Muscle layer of colon (tissue), 2 donors: Measurements from ENCODE around the gene CAPN3.
A peak's percentile ranks its signal among the peaks of the same experiment; 100 is the strongest.

Experiments used
- H3K27ac ChIP-seq: one replicate; pipeline ENCODE4 v1.7.0; 2013; ENCODE audit warnings: low read depth, mild to moderate bottlenecking, low read length, moderate library complexity
- H3K27me3 ChIP-seq, 2 donors: one replicate each; pipeline ENCODE4 v1.7.0; 2013; ENCODE audit warnings: low read length in 2 of 2, mild to moderate bottlenecking in 2 of 2; ENCODE audit not compliant: insufficient read depth in 2 of 2, control insufficient read depth in 1 of 2
- H3K36me3 ChIP-seq: one replicate; pipeline ENCODE4 v1.7.0; 2013; ENCODE audit warnings: mild to moderate bottlenecking, low read length; ENCODE audit not compliant: insufficient read depth
- H3K4me1 ChIP-seq: one replicate; pipeline ENCODE4 v1.7.0; 2013; ENCODE audit warnings: mild to moderate bottlenecking, low read length; ENCODE audit not compliant: insufficient read depth
- H3K4me3 ChIP-seq, 2 donors: one replicate each; pipeline ENCODE4 v1.7.0; 2013; ENCODE audit warnings: low read length in 2 of 2, low read depth in 1 of 2, mild to moderate bottlenecking in 1 of 2, moderate library complexity in 1 of 2
- H3K9ac ChIP-seq: one replicate; pipeline ENCODE4 v1.7.0; 2013; ENCODE audit warnings: low read length
- H3K9me3 ChIP-seq: one replicate; pipeline ENCODE4 v1.7.0; 2013; ENCODE audit warnings: mild to moderate bottlenecking, low read length
- donor health status: abdominal sarcoma.
- donor health status: Adenocarcinoma of cecum.

The CAPN3 gene

GRCh38 chr15:42421376-42421775 is 62.1 kb downstream of the CAPN3 start:
- Histone ChIP-seq H3K27me3 (no peaks in the 10 kb centered on the region), H3K9ac (no peak overlapping the region), H3K36me3 (peaks cover 75% of the 10 kb centered on the region), H3K27ac (no peak overlapping the region), H3K4me3 (no peak overlapping the region), H3K4me1 (no peaks in the 10 kb centered on the region), H3K9me3 (no peaks in the 10 kb centered on the region)

- no peak overlapping the region for H3K27ac ChIP-seq
Measured at GRCh38 chr15:42427429-42428223, 68.3 kb downstream of the CAPN3 start.

GRCh38 chr15:42444415-42445063 is 85.2 kb downstream of the CAPN3 start:
- Histone ChIP-seq H3K27me3 (no peaks in the 10 kb centered on the region), H3K27ac (no peak overlapping the region), H3K4me1 (peaks cover 2% of the 10 kb centered on the region), H3K9ac (no peak overlapping the region), H3K9me3 (no peaks in the 10 kb centered on the region), H3K36me3 (peaks cover 68% of the 10 kb centered on the region), H3K4me3 (no peak overlapping the region)

More at GRCh38 chr15:42427429-42428223, 68.3 kb downstream of the CAPN3 start:
- Histone ChIP-seq H3K4me3 (no peak overlapping the region), H3K27me3 (no peaks in the 10 kb centered on the region), H3K9me3 (no peaks in the 10 kb centered on the region), H3K4me1 (no peaks in the 10 kb centered on the region), H3K9ac (no peak overlapping the region), H3K36me3 (peaks cover 78% of the 10 kb centered on the region)

- H3K9me3 ChIP-seq = no peaks in the 10 kb centered on the region
- H3K9ac ChIP-seq = no peak overlapping the region
- peaks cover 4% of the 10 kb centered on the region for H3K4me1 ChIP-seq
- no peaks in the 10 kb centered on the region for H3K27me3 ChIP-seq
- H3K27ac ChIP-seq = no peak overlapping the region
- H3K4me3 ChIP-seq = no peak overlapping the region
- H3K36me3 ChIP-seq = peaks cover 72% of the 10 kb centered on the region
Measured at GRCh38 chr15:42445551-42445950, 86.2 kb downstream of the CAPN3 start.

GRCh38 chr15:42447599-42447998 is 88.3 kb downstream of the CAPN3 start:
- H3K27ac ChIP-seq = no peak overlapping the region
- H3K9me3 ChIP-seq = no peaks in the 10 kb centered on the region
- no peak overlapping the region for H3K4me3 ChIP-seq

GRCh38 chr15:42448281-42448680 is 89.0 kb downstream of the CAPN3 start:
- Histone ChIP-seq H3K27me3 (no peaks in the 10 kb centered on the region), H3K9ac (no peak overlapping the region), H3K4me1 (peaks cover 4% of the 10 kb centered on the region), H3K36me3 (peaks cover 76% of the 10 kb centered on the region), H3K9me3 (no peaks in the 10 kb centered on the region), H3K27ac (no peak overlapping the region), H3K4me3 (no peak overlapping the region)

More at GRCh38 chr15:42447599-42447998, 88.3 kb downstream of the CAPN3 start:
- Histone ChIP-seq H3K9ac (no peak overlapping the region), H3K36me3 (peaks cover 76% of the 10 kb centered on the region), H3K4me1 (peaks cover 4% of the 10 kb centered on the region), H3K27me3 (no peaks in the 10 kb centered on the region)

GRCh38 chr15:42449770-42450424 is 90.6 kb downstream of the CAPN3 start:
- H3K36me3 ChIP-seq = peaks cover 61% of the 10 kb centered on the region
- H3K27ac ChIP-seq = no peak overlapping the region
- H3K4me3 ChIP-seq = no peak overlapping the region
- H3K4me1 ChIP-seq = peaks cover 10% of the 10 kb centered on the region
- no peak overlapping the region for H3K9ac ChIP-seq
- no peaks in the 10 kb centered on the region for H3K9me3 ChIP-seq
- no peaks in the 10 kb centered on the region for H3K27me3 ChIP-seq

GRCh38 chr15:42450425-42450790 is 91.1 kb downstream of the CAPN3 start:
- no peak overlapping the region for H3K27ac ChIP-seq
- no peak overlapping the region for H3K9ac ChIP-seq
- peaks cover 56% of the 10 kb centered on the region for H3K36me3 ChIP-seq
- H3K27me3 ChIP-seq = no peaks in the 10 kb centered on the region
- H3K4me1 ChIP-seq = peaks cover 13% of the 10 kb centered on the region
- H3K4me3 ChIP-seq = no peak overlapping the region
- H3K9me3 ChIP-seq = no peaks in the 10 kb centered on the region

- no peaks in the 10 kb centered on the region for H3K27me3 ChIP-seq
- peaks cover 35% of the 10 kb centered on the region for H3K4me1 ChIP-seq
- no peak overlapping the region for H3K4me3 ChIP-seq
- H3K9ac ChIP-seq = no peak overlapping the region
- H3K36me3 ChIP-seq = peaks cover 29% of the 10 kb centered on the region
- no peaks in the 10 kb centered on the region for H3K9me3 ChIP-seq
- H3K27ac ChIP-seq = no peak overlapping the region
Measured at GRCh38 chr15:42453826-42454225, 94.5 kb downstream of the CAPN3 start.

- H3K9ac ChIP-seq = peak overlapping the region; percentile 14
- H3K27me3 ChIP-seq = no peaks in the 10 kb centered on the region
- H3K36me3 ChIP-seq = peaks cover 3% of the 10 kb centered on the region
- H3K27ac ChIP-seq = peak overlapping the region; percentile 91
- H3K9me3 ChIP-seq = no peaks in the 10 kb centered on the region
- H3K4me3 ChIP-seq = peak overlapping the region; percentile 23 to 28
- H3K4me1 ChIP-seq = peaks cover 31% of the 10 kb centered on the region
Measured at GRCh38 chr15:42456531-42456930, 97.2 kb downstream of the CAPN3 start.

- Histone ChIP-seq H3K9me3 (no peaks in the 10 kb centered on the region), H3K9ac (peak overlapping the region; percentile 14), H3K4me3 (peak overlapping the region; percentile 23 to 28), H3K27ac (peak overlapping the region; percentile 91), H3K4me1 (peaks cover 31% of the 10 kb centered on the region), H3K36me3 (no peaks in the 10 kb centered on the region), H3K27me3 (no peaks in the 10 kb centered on the region)
Measured at GRCh38 chr15:42456971-42457370, 97.7 kb downstream of the CAPN3 start.
